ENCODE data around the gene JPH3. TPM values are rescaled to one million over a fixed set of nuclear protein-coding genes. Genes with fewer than 3 reads are reported as not detected.
"Not testable (repeated sequence)": the region's sequence is repeated elsewhere in the genome, so short reads cannot be mapped to it uniquely, and the experiment has no call there.

The JPH3 gene
- total RNA-seq, 2 experiments from 2014 or later, result 0.14 to 0.19 TPM

- ChIA-PET CTCF (no interaction called here), POLR2A (no interaction called here)
- no peaks in the 10 kb centered on the region for H3K9me3 Mint-ChIP-seq (ENCODE audit: low read depth)
- no peak overlapping the region for H3K4me3 Mint-ChIP-seq
- no peaks in the 10 kb centered on the region for H3K4me1 Mint-ChIP-seq
- H3K27ac Mint-ChIP-seq, result no peak overlapping the region
- intact Hi-C loops (cut with DNase I, micrococcal nuclease), result no loop called here
- no peaks in the 10 kb centered on the region for H3K36me3 Mint-ChIP-seq (ENCODE audit: low read depth)
- H3K27me3 Mint-ChIP-seq, result no peaks in the 10 kb centered on the region
- ATAC-seq, result no peak
- no peak for DNase-seq
These were observed 72.1 kb downstream of the JPH3 start for GRCh38 chr16:87674419-87674818.

- DNase-seq (no peak), ATAC-seq (no peak)
- Mint-ChIP-seq H3K27ac (no peak overlapping the region), H3K27me3 (no peaks in the 10 kb centered on the region), H3K9me3 (ENCODE audit: low read depth) (no peaks in the 10 kb centered on the region), H3K36me3 (ENCODE audit: low read depth) (no peaks in the 10 kb centered on the region), H3K4me3 (no peak overlapping the region), H3K4me1 (no peaks in the 10 kb centered on the region)
- intact Hi-C loops (cut with DNase I, micrococcal nuclease), result no loop called here
- POLR2A ChIA-PET, result no interaction called here
- CTCF ChIA-PET, result no interaction called here
These were observed 72.9 kb downstream of the JPH3 start for GRCh38 chr16:87675111-87675719.

GRCh38 chr16:87677830-87678229, 75.5 kb downstream of the JPH3 start:
- ChIA-PET CTCF (interaction anchor here (1.1 kb wide), 1 partner anchor 91 kb away, joined by 3 read pairs; no protein-coding TSS in a partner anchor), POLR2A (no interaction called here)
- H3K27me3 Mint-ChIP-seq, result no peaks in the 10 kb centered on the region
- DNase-seq (no peak), ATAC-seq (no peak)
- H3K9me3 Mint-ChIP-seq (ENCODE audit: low read depth), result no peaks in the 10 kb centered on the region
- intact Hi-C loops (cut with DNase I, micrococcal nuclease), result no loop called here
- H3K4me1 Mint-ChIP-seq, result peaks cover 6% of the 10 kb centered on the region
- H3K4me3 Mint-ChIP-seq, result no peak overlapping the region
- no peak overlapping the region for H3K27ac Mint-ChIP-seq
- H3K36me3 Mint-ChIP-seq (ENCODE audit: low read depth), result no peaks in the 10 kb centered on the region

- POLR2A ChIA-PET, result no interaction called here
- Mint-ChIP-seq H3K9me3 (ENCODE audit: low read depth) (no peaks in the 10 kb centered on the region), H3K4me3 (no peak overlapping the region), H3K4me1 (peaks cover 6% of the 10 kb centered on the region), H3K27ac (no peak overlapping the region), H3K36me3 (ENCODE audit: low read depth) (no peaks in the 10 kb centered on the region), H3K27me3 (no peaks in the 10 kb centered on the region)
- DNase-seq, result no peak
- CTCF ChIA-PET, result no interaction called here
- no peak for ATAC-seq
- intact Hi-C loops (cut with DNase I, micrococcal nuclease), result no loop called here
These were observed 76.3 kb downstream of the JPH3 start for GRCh38 chr16:87678618-87679017.

GRCh38 chr16:87679593-87680271, 77.4 kb downstream of the JPH3 start:
- Mint-ChIP-seq H3K9me3 (ENCODE audit: low read depth) (no peaks in the 10 kb centered on the region), H3K4me3 (no peak overlapping the region), H3K4me1 (peaks cover 6% of the 10 kb centered on the region), H3K27me3 (no peaks in the 10 kb centered on the region), H3K27ac (no peak overlapping the region), H3K36me3 (ENCODE audit: low read depth) (no peaks in the 10 kb centered on the region)
- ChIA-PET CTCF (interaction anchor here (0.5 to 0.6 kb wide), 3 partner anchors 20 to 355 kb away, joined by 3 read pairs; no protein-coding TSS in a partner anchor), POLR2A (no interaction called here)
- intact Hi-C loops (cut with DNase I, micrococcal nuclease), result no loop called here
- DNase-seq (no peak), ATAC-seq (no peak)

- intact Hi-C loops (cut with DNase I, micrococcal nuclease), result no loop called here
- Mint-ChIP-seq H3K27me3 (no peaks in the 10 kb centered on the region), H3K27ac (no peak overlapping the region), H3K9me3 (ENCODE audit: low read depth) (no peaks in the 10 kb centered on the region), H3K4me3 (no peak overlapping the region), H3K36me3 (ENCODE audit: low read depth) (no peaks in the 10 kb centered on the region), H3K4me1 (peaks cover 6% of the 10 kb centered on the region)
- no peak for DNase-seq
- no peak for ATAC-seq
- CTCF ChIA-PET, result interaction anchor here (0.6 kb wide), 1 partner anchor 30 kb away, joined by 3 read pairs; no protein-coding TSS in a partner anchor
- POLR2A ChIA-PET, result no interaction called here
These were observed 78.0 kb downstream of the JPH3 start for GRCh38 chr16:87680272-87680644.

DNA sequence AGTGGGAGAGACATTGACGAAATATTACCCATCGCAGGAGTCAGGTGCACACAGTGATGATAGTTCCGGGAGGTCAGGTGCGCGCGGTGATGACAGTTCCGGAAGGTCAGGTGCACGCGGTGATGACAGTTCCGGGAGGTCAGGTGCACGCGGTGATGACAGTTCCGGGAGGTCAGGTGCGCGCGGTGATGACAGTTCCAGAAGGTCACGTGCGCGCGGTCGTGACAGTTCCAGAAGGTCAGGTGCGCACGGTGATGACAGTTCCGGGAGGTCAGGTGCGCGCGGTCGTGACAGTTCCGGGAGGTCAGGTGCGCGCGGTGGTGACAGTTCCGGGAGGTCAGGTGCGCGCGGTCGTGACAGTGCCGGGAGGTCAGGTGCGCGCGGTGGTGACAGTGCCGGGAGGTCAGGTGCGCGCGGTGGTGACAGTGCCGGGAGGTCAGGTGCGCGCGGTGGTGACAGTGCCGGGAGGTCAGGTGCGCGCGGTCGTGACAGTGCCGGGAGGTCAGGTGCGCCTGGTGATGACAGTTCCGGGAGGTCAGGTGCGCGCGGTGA, 78.8 kb downstream of the JPH3 start:
- CTCF ChIA-PET; ATAC-seq; H3K9me3 Mint-ChIP-seq (ENCODE audit: low read depth); DNase-seq; POLR2A ChIA-PET; H3K4me1 Mint-ChIP-seq; intact Hi-C loops (cut with DNase I, micrococcal nuclease); H3K27me3 Mint-ChIP-seq; H3K36me3 Mint-ChIP-seq (ENCODE audit: low read depth); H3K4me3 Mint-ChIP-seq; H3K27ac Mint-ChIP-seq: not testable (repeated sequence)

DNA sequence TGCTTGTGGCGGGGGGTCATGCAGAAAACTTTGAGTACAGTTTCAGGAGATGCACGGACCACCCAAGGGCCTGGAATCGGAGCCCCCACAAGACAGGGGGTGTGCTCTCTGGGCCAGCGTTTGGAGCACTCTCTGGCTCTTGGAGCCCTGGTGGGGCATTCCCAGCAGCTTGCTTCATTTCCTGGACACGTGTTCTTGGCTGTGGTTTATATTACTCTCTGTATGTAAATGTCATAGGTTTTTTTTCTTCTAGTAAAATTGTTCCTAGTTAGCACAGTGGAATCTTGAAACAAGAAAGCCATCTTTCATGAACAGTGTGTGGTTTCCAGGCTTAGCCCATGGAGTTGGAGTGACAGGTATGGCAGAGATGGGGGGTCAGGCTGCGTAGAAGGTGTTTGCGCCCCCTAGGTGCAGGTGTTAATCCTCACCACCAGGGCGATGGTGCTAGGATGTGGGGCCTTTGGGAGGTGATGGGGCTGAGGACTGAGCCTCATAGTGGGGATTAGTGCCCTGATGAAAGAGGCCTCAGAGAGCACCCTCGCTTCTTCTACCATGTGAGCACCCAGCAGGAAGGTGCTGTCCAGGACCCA, 79.8 kb downstream of the JPH3 start:
- H3K4me3 Mint-ChIP-seq, result no peak overlapping the region
- intact Hi-C loops (cut with DNase I, micrococcal nuclease), result no loop called here
- peak overlapping the region; percentile 60 for H3K27ac Mint-ChIP-seq
- ChIA-PET POLR2A (no interaction called here), CTCF (interaction anchor here (0.8 kb wide), 1 partner anchor 97 kb away, joined by 3 read pairs; no protein-coding TSS in a partner anchor)
- peak; percentile 76 for ATAC-seq
- H3K4me1 Mint-ChIP-seq, result peaks cover 6% of the 10 kb centered on the region
- no peaks in the 10 kb centered on the region for H3K27me3 Mint-ChIP-seq
- no peaks in the 10 kb centered on the region for H3K9me3 Mint-ChIP-seq (ENCODE audit: low read depth)
- H3K36me3 Mint-ChIP-seq (ENCODE audit: low read depth), result no peaks in the 10 kb centered on the region
- DNase-seq, result peak; percentile 59

DNA sequence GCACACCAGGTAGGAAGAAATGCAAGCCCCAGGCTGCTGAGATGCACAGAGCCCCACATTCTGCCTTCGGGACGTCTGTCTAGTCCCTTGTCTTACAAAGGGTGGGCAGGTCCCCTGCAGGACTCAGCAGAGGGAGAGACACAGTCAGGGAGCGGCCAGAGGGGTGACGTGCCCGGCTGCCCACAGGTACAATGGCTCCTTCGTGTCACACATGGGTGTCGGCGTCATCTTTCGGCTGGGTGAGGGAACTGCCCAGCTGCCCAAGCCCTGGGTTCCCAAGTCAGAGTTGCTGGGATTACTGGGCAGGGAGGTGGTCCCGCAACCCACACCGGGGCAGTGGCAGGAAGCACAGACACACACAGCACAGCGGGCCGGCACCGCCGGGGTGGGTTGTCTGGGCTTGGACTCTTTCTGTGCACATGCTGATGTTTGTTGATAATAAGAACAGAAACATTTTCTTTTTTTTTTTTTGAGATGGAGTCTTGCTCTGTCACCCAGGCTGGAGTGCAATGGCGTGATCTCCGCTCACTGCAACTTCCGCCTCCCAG, 80.6 kb downstream of the JPH3 start:
- intact Hi-C loops (cut with DNase I, micrococcal nuclease), result no loop called here
- ChIA-PET POLR2A (no interaction called here), CTCF (no interaction called here)
- DNase-seq (no peak), ATAC-seq (no peak)
- no peak overlapping the region for H3K4me3 Mint-ChIP-seq
- H3K27ac Mint-ChIP-seq, result no peak overlapping the region
- H3K4me1 Mint-ChIP-seq, result peaks cover 6% of the 10 kb centered on the region
- H3K36me3 Mint-ChIP-seq (ENCODE audit: low read depth), result no peaks in the 10 kb centered on the region
- no peaks in the 10 kb centered on the region for H3K27me3 Mint-ChIP-seq
- no peaks in the 10 kb centered on the region for H3K9me3 Mint-ChIP-seq (ENCODE audit: low read depth)

- intact Hi-C loops (cut with DNase I, micrococcal nuclease), result no loop called here
- Mint-ChIP-seq H3K4me3 (no peak overlapping the region), H3K27ac (no peak overlapping the region), H3K9me3 (ENCODE audit: low read depth) (no peaks in the 10 kb centered on the region), H3K4me1 (peaks cover 6% of the 10 kb centered on the region), H3K27me3 (no peaks in the 10 kb centered on the region), H3K36me3 (ENCODE audit: low read depth) (no peaks in the 10 kb centered on the region)
- DNase-seq, result no peak
- POLR2A ChIA-PET, result no interaction called here
- no peak for ATAC-seq
- CTCF ChIA-PET, result interaction anchor here (0.6 kb wide), 1 partner anchor 82 kb away, joined by 3 read pairs; the partner anchor contains the start of gene JPH3
These were observed 81.9 kb downstream of the JPH3 start for GRCh38 chr16:87684106-87684677.

- H3K4me3 Mint-ChIP-seq, result no peak overlapping the region
- peaks cover 6% of the 10 kb centered on the region for H3K4me1 Mint-ChIP-seq
- DNase-seq, result no peak
- intact Hi-C loops (cut with DNase I, micrococcal nuclease), result no loop called here
- no peaks in the 10 kb centered on the region for H3K36me3 Mint-ChIP-seq (ENCODE audit: low read depth)
- no peak for ATAC-seq
- ChIA-PET CTCF (no interaction called here), POLR2A (no interaction called here)
- no peaks in the 10 kb centered on the region for H3K9me3 Mint-ChIP-seq (ENCODE audit: low read depth)
- no peak overlapping the region for H3K27ac Mint-ChIP-seq
- H3K27me3 Mint-ChIP-seq, result no peaks in the 10 kb centered on the region
These were observed 82.5 kb downstream of the JPH3 start for GRCh38 chr16:87684711-87685404.

Measured in activated CD4-positive, alpha-beta T cell treated with anti-CD3 and anti-CD28 coated beads for 36 hours (primary cell).